Testis (tissue), 3 donors: ENCODE data around the gene ABAT. TPM values are rescaled to one million over a fixed set of nuclear protein-coding genes. Genes with fewer than 3 reads are reported as not detected.

ENCODE experiments used
- DNase-seq: peaks from one replicate; pipeline ENCODE4 v3.0.0-alpha.2; 2019
- H3K27ac ChIP-seq, 2 donors: fragments of 200-600 bp; sonication (generic); one replicate each; pipeline ENCODE4 v1.5.1; 2019
- H3K27me3 ChIP-seq: fragments of 200-600 bp; sonication (generic); one replicate; pipeline ENCODE4 v1.5.1; 2019
- H3K36me3 ChIP-seq: fragments of 200-600 bp; sonication (generic); one replicate; pipeline ENCODE4 v1.5.1; 2017; ENCODE audit warnings: low read depth; ENCODE audit errors: missing control alignments
- H3K4me1 ChIP-seq: fragments of 200-600 bp; sonication (generic); one replicate; pipeline ENCODE4 v1.5.1; 2019
- H3K4me3 ChIP-seq, 2 donors: fragments of 200-600 bp; sonication (generic); one replicate each; pipeline ENCODE4 v1.5.1; 2017 to 2019
- H3K9me3 ChIP-seq: fragments of 200-600 bp; sonication (generic); one replicate; pipeline ENCODE4 v1.5.1; 2017
- CTCF ChIP-seq, 3 experiments: fragments of 450-650 bp in 2 of 3; fragments of 200-600 bp in 1 of 3; sonication (generic) in 1 of 3; IDR thresholded peaks; one replicate each; pipeline ENCODE4 v1.5.1; 2016 to 2019; ENCODE audit warnings: antibody characterized with exemption in 3 of 3, mild to moderate bottlenecking in 2 of 3, moderate library complexity in 1 of 3
- POLR2A ChIP-seq: fragments of 450-650 bp; IDR thresholded peaks from one replicate; pipeline ENCODE4 v1.6.1; 2017; ENCODE audit warnings: antibody characterized with exemption, mild to moderate bottlenecking, moderate library complexity
- WGBS, 2 donors: methylation state at CpG; one replicate each; pipeline ENCODE4 v1.1.5; 2018; 5-methylcytosine and 5-hydroxymethylcytosine counted together
- intact Hi-C: fragments of 100-400 bp; cut with DNase I; formaldehyde crosslinking; loops from one replicate; pipeline ENCODE4 v1.15.1; 2023; ENCODE audit warnings: low total_unique reads
- polyA plus RNA-seq: library from polyadenylated mRNA; stranded (reverse); fragments of 350-450 nt; fragmentation: Illumina TruSeq; extraction: RNeasy Lipid Tissue Mini Kit (QIAGEN cat#74804); gene quantifications from one replicate; pipeline ENCODE4 v1.2.3, GENCODE V29; 2014; ENCODE audit warnings: low read depth, low replicate concordance; ENCODE audit not compliant: insufficient read depth
- total RNA-seq, 2 donors: library from RNA; depleted of rRNA; stranded (reverse); fragments of >200 nt; gene quantifications; one replicate each; pipeline ENCODE4 v1.2.3, GENCODE V29; 2016

ABAT gene
- total and polyA plus RNA-seq, 3 donors from 2014 or later: 25.3 to 108 (median 71.7) TPM

- no peak for TF ChIP-seq CTCF (IDR thresholded peaks at IDR 0.05)
- no peak for DNase-seq
- Histone ChIP-seq H3K36me3 (no peaks in the 10 kb centered on the region), H3K27me3 (no peaks in the 10 kb centered on the region), H3K4me3 (no peak overlapping the region), H3K9me3 (no peaks in the 10 kb centered on the region), H3K27ac (no peak overlapping the region), H3K4me1 (no peaks in the 10 kb centered on the region)
- intact Hi-C loops: no loop called here
- WGBS, 2 donors: 83 to 88% methylated on average over 6 of the region's 6 CpGs
These were observed 142.7 kb downstream of the ABAT start for GRCh38 chr16:8816967-8817655.

- Histone ChIP-seq H3K9me3 (no peaks in the 10 kb centered on the region), H3K36me3 (no peaks in the 10 kb centered on the region), H3K4me3 (no peak overlapping the region), H3K27ac (no peak overlapping the region), H3K4me1 (no peaks in the 10 kb centered on the region), H3K27me3 (no peaks in the 10 kb centered on the region)
- WGBS, 2 donors: 88 to 90% methylated on average over 5 to 10 of the region's 10 CpGs
- TF ChIP-seq CTCF (IDR thresholded peaks at IDR 0.05) (no peak), POLR2A (no peak)
- DNase-seq: no peak
- intact Hi-C loops: no loop called here
These were observed 144.3 kb downstream of the ABAT start for GRCh38 chr16:8818504-8819270.

- WGBS, 2 donors: 82 to 84% methylated on average over 6 of the region's 6 CpGs
- no peaks in the 10 kb centered on the region for H3K36me3 ChIP-seq
- intact Hi-C loops: no loop called here
- H3K27me3 ChIP-seq: no peaks in the 10 kb centered on the region
- DNase-seq: no peak
- no peak overlapping the region for H3K4me3 ChIP-seq
- no peaks in the 10 kb centered on the region for H3K9me3 ChIP-seq
- H3K27ac ChIP-seq: no peak overlapping the region
- no peaks in the 10 kb centered on the region for H3K4me1 ChIP-seq
- TF ChIP-seq POLR2A (no peak), CTCF (IDR thresholded peaks at IDR 0.05) (no peak)
These were observed 145.1 kb downstream of the ABAT start for GRCh38 chr16:8819411-8820034.

GRCh38 chr16:8822403-8822802 is 148.0 kb downstream of the ABAT start:
- intact Hi-C loops: no loop called here
- Histone ChIP-seq H3K27me3 (no peaks in the 10 kb centered on the region), H3K27ac (no peak overlapping the region), H3K4me1 (no peaks in the 10 kb centered on the region), H3K36me3 (no peaks in the 10 kb centered on the region), H3K9me3 (no peaks in the 10 kb centered on the region), H3K4me3 (no peak overlapping the region)
- WGBS, 2 donors: 83 to 84% methylated on average over 3 of the region's 3 CpGs
- TF ChIP-seq POLR2A (no peak), CTCF (IDR thresholded peaks at IDR 0.05) (no peak)
- no peak for DNase-seq
